ENCODE measurements around the gene OR52K2.
"Not testable (repeated sequence)": the region's sequence is repeated elsewhere in the genome, so short reads cannot be mapped to it uniquely, and the experiment has no call there.

The OR52K2 gene

GRCh38 chr11:4448995-4449394 is at the start of gene OR52K2:
OR52K2 (plus strand) TSS chr11:4449295; CDS start chr11:4449340, 45 bp downstream.
- no peak within 1 kb of the TSS for H3K27ac ChIP-seq

GRCh38 chr11:4406206-4406605 is 42.9 kb upstream of the OR52K2 start:
- not testable (repeated sequence) for DNase-seq (ENCODE audit: low read depth, low spot score); H3K27ac ChIP-seq

More at GRCh38 chr11:4448995-4449394, at the start of gene OR52K2:
- DNase-seq (ENCODE audit: low read depth, low spot score): no peak

GRCh38 chr11:4416306-4416705 is 32.8 kb upstream of the OR52K2 start:
- H3K27ac ChIP-seq: no peak overlapping the region
- no peak for DNase-seq (ENCODE audit: low read depth, low spot score)

- no peak overlapping the region for H3K27ac ChIP-seq
- DNase-seq (ENCODE audit: low read depth, low spot score): no peak
These were observed 32.3 kb upstream of the OR52K2 start for GRCh38 chr11:4416816-4417215.

- DNase-seq (ENCODE audit: low read depth, low spot score): no peak
- H3K27ac ChIP-seq: no peak overlapping the region
These were observed 30.7 kb upstream of the OR52K2 start for GRCh38 chr11:4418403-4418802.

GRCh38 chr11:4430051-4430450 is 19.0 kb upstream of the OR52K2 start:
- H3K27ac ChIP-seq: no peak overlapping the region
- no peak for DNase-seq (ENCODE audit: low read depth, low spot score)

- H3K27ac ChIP-seq: no peak overlapping the region
- no peak for DNase-seq (ENCODE audit: low read depth, low spot score)
These were observed 15.2 kb upstream of the OR52K2 start for GRCh38 chr11:4433856-4434255.

GRCh38 chr11:4436411-4436810 is 12.7 kb upstream of the OR52K2 start:
- H3K27ac ChIP-seq: no peak overlapping the region
- no peak for DNase-seq (ENCODE audit: low read depth, low spot score)

GRCh38 chr11:4441515-4441914 is 7.6 kb upstream of the OR52K2 start:
- H3K27ac ChIP-seq: no peak overlapping the region
- DNase-seq (ENCODE audit: low read depth, low spot score): no peak

GRCh38 chr11:4443232-4443891 is 5.7 kb upstream of the OR52K2 start:
- DNase-seq (ENCODE audit: low read depth, low spot score): no peak
- H3K27ac ChIP-seq: no peak overlapping the region

- H3K27ac ChIP-seq: no peak overlapping the region
These were observed 4.0 kb downstream of the OR52K2 start for GRCh38 chr11:4453118-4453517.

GRCh38 chr11:4454021-4454420 is 4.9 kb downstream of the OR52K2 start:
- H3K27ac ChIP-seq: no peak overlapping the region
- no peak for DNase-seq (ENCODE audit: low read depth, low spot score)

More at GRCh38 chr11:4453118-4453517, 4.0 kb downstream of the OR52K2 start:
- no peak for DNase-seq (ENCODE audit: low read depth, low spot score)

- no peak for DNase-seq (ENCODE audit: low read depth, low spot score)
- no peak overlapping the region for H3K27ac ChIP-seq
These were observed 6.3 kb downstream of the OR52K2 start for GRCh38 chr11:4455419-4455818.

- peak; percentile 24 for DNase-seq (ENCODE audit: low read depth, low spot score)
- H3K27ac ChIP-seq: no peak overlapping the region
These were observed 10.4 kb downstream of the OR52K2 start for GRCh38 chr11:4459500-4459899.

GRCh38 chr11:4460151-4460550 is 11.1 kb downstream of the OR52K2 start:
- no peak overlapping the region for H3K27ac ChIP-seq
- DNase-seq (ENCODE audit: low read depth, low spot score): no peak

GRCh38 chr11:4464216-4465159 is 15.4 kb downstream of the OR52K2 start:
- H3K27ac ChIP-seq: peak overlapping the region; percentile 35
- DNase-seq (ENCODE audit: low read depth, low spot score): peak; percentile 14

- H3K27ac ChIP-seq: no peak overlapping the region
- no peak for DNase-seq (ENCODE audit: low read depth, low spot score)
These were observed 16.3 kb downstream of the OR52K2 start for GRCh38 chr11:4465407-4465806.

GRCh38 chr11:4466131-4466870 is 17.2 kb downstream of the OR52K2 start:
- H3K27ac ChIP-seq: no peak overlapping the region
- no peak for DNase-seq (ENCODE audit: low read depth, low spot score)

GRCh38 chr11:4466871-4467442 is 17.9 kb downstream of the OR52K2 start:
- DNase-seq (ENCODE audit: low read depth, low spot score): no peak
- no peak overlapping the region for H3K27ac ChIP-seq

Measured in epithelial cell of prostate (primary cell).